NCI-H524 (cell line): ENCODE data around the gene FOXN1.
"Not testable (repeated sequence)": the region's sequence is repeated elsewhere in the genome, so short reads cannot be mapped to it uniquely, and the experiment has no call there.

Experiments used
- DNase-seq, 2 experiments: peaks; one replicate each; lab custom pipeline; 2025; lab: John Stamatoyannopoulos, UW

Gene FOXN1

DNA sequence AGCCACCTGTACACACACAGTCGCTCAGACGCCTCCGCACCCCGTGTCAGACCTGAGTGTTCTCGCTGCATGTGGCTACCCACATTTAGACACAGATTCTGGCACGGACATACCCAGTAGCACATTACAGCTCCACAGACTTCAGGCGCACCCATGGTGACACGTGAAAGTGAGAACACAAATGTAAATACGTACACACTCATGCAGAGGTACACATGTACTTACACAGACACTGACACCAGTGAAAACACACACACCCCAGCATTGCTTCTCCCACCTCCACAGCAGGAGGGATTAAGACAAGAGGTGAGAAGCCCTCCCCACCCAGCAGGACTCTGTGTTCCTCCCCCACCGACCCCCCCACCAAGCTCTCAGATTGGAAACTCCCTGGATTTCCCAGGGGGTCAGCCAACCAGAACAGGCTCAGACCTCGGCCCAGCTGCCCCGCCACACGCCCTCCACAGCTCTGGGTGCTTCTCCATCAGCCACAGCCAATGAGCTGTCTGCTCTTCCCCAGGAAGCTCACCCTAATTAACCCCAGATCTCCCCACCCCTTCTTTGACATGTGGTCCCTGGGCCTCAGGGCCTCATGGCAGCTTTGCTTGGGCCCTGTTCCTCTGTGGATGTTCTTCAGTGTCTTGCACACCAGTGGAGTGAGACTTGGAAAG is 5.3 kb upstream of the FOXN1 start:
- peak; percentile 100 for DNase-seq

DNA sequence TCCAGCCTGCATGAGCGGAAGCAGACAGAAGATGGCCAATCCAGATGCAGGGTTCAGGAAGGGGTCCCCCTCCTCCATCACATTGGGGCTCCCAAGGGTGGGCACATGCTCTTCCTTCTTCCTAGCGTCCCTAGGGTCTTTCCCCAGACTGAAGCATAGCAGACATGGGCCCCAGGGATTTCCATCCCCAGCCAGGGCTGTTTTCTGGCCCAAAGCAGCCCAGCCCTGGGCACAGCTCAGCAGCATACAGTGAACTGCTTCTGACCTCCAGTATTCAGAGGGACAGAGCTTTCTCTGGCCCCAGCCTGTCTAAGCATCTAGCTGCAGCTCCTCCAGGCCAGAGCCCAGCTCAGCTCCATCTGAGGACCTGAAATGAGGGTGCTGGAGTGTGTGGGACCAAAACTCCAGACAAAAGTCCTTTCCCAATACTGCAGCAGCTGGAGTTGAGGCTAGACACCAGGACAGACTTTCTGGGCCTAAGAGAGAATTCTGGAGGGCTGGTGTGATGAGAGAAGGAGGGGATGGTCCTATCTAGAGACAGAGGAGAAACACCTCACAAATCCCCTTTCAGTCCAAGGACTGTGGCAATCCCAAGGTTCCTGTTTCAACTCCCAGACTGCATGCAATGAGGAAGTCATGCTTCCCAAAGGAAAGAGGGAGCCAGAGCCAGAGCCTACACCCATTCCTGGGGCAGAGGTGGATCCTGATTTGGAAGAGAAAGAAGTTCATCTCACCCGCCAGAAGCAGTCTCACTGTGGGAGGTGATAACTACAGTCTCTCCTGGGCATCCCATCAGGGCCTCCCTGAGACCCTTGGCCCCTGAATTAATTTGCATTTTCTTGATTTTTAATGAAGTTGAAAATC is 4.5 kb upstream of the FOXN1 start:
- DNase-seq: peak; percentile 40 to 68

DNA sequence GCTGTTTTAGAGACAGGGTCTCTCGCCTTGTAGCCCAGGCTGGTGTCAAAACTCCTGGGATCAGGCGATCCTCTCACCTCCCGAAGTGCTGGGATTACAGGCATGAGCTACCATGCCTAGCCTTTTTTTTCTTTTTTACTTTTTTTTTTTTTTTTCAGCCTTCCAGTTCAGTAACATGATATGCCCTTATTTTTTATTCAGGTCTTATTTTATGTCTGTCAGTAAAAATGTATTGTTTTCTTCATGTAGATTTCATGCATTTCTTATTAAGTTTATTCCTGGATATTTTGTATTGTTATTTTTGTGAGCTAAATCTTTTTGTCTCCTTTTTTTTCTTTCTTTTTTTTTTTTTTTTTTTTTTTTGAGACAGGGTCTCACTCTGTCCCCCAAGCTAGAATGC is 2.7 kb upstream of the FOXN1 start:
- DNase-seq: no peak

DNA sequence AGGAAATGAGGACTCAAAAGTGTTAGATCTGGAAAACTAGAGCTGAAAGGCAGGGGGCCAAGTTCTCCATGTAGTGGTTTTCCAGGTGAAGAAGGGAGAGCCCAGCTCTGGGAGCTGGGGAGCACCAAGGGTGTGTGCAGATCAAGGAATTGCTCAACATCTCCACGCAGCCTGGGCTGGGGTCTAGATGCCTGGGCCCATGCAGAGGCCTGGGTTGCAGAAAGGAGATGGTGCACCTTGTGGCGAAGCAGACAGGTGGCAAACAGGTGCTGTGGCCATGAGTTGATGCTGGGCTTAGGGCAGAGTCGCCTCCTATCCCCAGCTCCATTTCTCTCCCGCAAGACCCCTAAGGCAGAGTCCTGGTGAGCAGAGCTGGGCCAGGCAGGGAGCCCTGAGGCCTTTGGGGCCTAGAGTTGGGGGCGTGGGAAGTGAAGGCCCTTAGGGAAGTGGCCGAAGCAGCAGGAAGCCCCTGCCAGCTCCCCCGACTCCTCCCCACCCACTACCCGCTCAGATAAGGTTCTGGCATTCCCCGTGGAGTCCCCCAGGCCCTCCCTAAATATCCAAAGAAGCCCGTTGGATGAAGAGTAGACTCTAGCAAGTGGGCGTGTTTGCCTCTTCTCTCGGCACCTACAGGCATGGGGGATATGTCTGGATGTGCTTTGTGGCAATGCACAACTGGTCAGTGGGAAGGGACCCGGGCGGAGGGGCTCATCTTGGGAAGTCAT is 777 bp downstream of the FOXN1 start:
- DNase-seq: peak; percentile 20 to 43

DNA sequence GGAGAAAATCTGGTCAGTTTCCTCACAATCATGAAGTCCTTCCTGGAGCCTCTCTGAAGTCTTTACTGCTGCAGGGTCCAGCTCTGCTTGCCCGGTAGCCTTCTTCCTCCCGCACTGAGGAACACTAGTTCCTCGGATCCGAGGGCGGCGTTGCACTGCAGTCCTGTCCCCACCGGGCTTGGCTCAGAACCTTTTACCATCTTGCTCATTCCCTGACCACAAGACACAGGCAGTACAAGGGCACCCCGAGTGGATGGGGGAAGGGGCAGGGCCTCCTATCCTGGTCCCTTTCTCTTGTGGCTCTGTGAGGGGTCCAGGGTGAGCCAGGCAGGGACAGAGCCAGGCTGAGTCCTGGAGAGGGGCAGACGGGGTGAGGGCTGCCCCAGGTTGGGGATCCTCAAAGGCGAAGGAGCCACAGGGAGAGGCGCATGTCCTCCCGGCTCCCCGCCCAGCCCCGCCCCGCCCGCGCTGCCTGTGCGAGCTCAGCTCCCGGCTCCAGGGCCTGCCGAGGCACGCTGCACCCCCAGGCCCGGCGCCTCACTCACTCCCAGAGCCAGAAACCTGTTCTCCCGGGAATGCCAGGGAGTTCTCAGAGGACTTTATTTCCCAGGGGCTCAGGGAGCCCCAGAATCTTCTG is 1.5 kb downstream of the FOXN1 start:
- DNase-seq: no peak

DNA sequence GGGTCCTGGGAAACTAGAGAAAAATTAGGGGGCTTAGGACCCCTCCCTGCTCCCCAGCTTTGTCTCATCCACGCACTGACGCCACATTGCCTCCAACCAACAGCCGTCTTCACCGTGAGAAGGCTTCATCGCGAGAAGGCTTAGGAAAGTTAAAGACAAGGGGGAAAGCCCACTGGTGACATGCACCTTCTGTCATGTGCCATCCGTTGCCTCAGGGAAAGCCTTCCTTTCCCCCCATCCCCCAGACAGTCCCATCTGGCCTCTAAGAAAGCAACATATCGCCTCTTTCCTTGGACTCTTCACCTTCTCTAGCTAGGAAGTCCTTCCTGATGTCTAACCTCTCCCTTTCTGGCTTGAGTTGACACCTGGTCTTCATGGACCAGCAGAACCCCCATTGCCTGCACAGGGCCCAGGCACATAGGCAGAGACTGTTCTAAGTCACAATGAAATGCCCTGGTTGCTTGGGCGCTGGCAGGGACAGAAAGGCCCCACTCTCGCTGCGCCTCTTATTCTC is 2.1 kb downstream of the FOXN1 start:
- DNase-seq: peak; percentile 94 to 97

DNA sequence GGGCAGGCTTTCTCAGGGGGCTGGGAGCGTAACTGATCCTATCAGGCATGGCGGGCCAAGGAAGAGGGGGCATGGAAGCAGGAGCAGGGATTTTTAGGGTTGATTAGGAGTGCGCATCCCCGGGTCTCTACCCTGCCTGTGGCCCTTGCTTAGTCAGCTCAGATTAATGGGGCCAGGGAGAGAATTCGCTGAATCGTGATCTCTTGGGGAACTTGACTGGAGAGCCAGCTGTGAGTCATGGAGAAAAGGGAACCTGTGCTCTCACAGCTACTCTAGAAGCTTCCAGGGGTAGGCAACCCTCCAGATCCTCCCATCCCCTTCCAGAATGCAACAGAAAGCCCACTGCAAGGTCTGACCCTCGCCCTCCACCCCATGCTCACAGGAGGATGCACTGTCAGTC is 3.6 kb downstream of the FOXN1 start:
- peak in 1 of 2 experiments; percentile 45 for DNase-seq

DNA sequence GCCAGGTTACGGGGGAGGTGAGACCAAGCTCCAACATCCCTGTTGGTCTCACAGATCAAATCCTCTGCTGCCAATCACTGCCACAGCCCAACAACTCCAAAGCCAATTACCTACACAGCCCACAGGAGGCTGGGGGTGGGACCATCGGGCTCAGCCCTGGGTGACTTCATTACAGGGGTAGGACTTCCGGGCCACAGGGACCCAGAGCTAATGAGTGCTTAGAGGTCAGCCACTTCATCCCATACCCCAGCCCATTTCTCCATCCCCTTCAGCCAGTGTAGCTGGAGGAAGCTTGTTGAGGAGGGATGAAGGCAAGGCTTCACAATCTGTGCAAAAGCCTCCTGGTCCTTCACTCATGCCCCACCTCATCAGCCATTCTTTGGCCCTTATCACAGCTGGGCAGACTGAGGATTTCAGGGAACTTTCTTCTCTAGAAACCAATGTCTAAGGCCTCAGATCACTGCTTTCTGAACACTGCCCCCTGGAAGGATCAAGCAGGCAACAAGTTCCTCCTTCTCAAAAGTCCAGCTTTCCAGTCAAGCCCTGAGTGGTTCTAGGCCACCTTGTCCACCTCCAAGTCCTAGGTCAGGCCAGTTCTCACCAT is 5.8 kb downstream of the FOXN1 start:
- peak; percentile 85 to 86 for DNase-seq

DNA sequence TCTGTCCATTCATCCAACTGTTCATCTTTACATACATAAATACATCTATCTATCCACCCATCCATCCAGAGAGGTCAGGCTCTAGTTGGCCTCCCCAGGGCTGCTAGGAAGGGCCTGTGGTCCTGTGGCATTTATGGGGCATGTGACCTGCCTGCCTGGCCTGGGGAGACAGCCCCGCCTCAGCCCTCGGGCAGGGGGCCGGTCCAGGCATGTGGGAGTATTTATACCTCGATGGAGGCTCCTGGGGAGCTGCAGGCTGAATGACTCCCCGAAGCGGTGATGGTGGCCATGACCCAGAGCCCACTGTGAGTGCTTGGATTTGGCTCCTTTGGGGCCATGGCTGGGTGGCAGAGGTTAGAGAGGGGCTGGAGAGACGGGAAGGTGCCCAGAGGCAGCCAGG is 7.3 kb downstream of the FOXN1 start:
- no peak for DNase-seq

DNA sequence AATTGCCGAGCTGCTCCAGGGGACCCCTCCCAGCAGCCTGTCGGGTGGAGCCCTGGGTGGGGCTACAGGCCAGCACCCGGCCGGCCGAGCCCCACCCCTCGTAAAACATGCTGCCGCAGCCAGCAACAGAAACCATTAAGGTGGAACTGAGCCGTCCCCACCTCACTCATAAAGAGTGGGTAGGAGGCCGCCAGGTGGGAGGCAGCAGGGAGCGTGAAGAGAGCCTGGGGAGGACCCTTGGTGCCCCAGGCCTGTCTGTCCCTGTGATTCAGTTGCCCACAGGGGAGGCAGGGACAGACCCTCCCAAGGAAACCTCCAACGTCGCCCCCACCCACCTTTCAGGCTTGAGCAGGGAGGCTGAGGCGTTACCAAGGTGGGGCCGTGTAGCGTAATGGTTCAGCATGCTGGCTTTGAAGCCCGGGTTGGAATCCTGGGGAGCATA is 8.4 kb downstream of the FOXN1 start:
- no peak for DNase-seq

DNA sequence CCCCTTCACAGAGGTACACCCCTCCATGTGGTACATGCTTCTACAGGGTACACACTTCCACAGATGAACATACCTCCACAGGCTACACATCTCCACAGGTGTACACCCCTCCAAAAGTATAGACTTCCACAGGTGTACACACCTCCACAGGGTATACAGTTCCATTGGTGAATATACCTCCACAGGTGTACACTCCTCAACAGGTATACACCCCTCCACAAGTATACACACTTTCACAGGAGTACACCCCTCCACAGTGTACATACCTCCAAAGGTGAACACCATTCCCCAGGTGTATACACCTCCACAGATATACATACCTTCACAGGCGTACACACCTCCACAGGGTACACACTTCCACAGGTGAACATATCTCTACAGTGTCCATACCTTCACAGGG is 9.4 kb downstream of the FOXN1 start:
- DNase-seq: no peak

DNA sequence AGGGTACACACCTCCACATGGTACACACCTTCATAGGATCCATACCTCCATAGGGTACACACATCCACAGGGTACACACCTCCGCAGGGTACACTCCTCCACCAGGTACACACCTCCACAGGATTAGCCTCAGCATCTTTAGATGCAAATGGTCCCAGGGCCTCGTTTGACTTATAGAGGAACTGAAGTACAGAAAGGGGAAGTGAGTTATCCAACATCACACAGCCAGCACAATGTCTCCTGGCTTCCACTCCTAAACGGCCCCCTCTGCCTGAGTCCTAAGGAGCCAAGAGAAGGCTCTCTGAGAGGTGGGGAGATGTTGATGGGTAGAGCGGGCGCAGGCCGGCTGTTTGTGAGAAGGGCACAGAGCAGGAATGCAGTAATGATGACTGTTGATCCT is 12.0 kb downstream of the FOXN1 start:
- no peak for DNase-seq

DNA sequence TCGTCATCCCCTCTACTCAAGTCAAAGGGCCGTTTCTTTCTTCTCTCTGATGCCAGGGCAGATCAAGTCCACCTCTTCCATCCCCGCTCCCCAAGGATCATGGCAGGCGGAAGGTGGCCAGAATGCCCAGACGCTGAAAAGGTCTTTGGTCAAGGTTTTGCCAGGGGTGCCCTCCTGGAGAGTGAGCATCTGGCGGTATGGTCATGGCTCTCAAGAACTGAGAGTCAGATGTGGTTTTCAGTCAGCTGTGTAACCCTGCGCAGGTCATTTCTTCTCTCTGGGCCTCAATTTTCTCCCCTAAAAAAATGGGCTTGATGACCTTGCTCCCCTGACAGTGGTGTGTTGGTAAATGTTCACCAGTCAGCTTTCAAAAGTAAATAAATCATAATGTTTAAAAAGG is 12.4 kb downstream of the FOXN1 start:
- DNase-seq: no peak

DNA sequence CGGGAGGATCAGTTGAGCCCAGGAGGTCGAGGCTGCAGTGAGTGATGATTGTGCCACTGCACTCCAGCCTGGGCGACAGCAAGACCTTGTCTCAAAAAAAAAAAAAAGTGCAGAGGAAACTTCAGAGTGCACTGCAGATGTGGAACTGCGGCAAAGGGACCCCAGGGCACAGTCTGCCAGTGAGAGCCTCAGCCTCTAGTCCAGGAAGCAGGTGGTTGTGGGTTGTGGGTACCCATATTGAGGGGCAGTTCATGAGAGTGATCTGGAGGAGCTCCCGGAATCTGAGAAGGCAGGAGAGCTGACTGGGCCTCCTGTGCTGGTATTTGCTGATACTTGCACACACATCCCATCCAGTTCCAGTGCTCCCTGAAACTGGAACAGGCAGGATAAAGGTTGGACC is 13.1 kb downstream of the FOXN1 start:
- no peak for DNase-seq

DNA sequence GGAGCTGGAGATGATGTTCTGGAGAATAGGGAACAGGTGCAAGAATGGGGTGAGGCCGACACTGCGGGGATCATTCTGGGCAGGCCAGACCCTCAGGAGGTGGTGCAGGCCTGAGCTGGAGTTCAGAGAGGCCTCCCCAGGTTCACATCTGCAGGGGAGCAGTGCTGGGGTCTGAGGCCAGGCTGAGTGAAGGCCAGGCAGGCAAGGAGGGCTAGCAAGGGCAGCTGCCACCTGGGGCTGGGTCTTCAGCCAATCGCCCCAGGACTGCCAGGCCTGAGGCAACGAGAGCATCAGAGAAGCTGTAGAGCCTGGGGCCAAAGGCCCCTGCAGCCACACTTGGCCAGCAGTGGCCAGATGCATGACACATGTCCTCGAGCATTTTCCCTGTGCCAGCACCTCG is 14.5 kb downstream of the FOXN1 start:
- DNase-seq: no peak

DNA sequence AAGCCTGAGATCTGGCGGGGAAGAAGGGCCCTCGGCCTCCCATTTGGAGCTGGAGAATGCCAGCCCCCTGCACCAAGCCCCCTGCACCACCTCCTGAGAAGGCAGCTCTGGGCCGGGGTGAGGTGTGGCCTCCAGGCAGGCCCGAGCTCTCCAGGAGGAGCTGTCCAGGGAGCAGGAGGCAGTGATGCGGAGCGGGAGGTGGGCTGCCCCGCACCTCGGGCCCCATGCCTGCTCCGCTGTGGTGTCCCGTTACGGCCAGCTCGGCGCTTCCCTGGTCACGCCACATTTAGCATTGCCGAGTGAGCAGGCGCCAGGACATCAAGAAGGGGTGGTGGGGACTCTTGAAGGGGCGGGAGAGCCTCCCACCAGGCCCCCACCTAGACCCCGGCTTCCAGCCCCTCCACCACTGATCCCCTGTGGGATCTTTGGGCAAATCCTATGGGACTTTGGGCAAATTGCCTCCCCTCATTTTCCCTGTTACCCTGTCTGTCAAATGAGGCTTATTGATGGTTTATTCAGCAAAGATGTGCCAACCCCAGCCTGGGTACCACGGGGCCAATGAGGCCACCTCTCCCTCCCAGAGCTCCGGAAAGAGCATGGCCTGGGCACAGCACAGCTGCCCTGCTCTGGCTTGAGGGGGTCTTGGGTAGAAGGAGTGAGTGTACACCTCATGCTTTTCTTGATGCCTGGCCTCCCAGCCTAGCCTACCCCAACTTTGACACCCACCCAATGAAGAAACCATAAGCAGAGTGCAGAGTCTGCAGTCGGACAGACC is 15.3 kb downstream of the FOXN1 start:
- DNase-seq: no peak

DNA sequence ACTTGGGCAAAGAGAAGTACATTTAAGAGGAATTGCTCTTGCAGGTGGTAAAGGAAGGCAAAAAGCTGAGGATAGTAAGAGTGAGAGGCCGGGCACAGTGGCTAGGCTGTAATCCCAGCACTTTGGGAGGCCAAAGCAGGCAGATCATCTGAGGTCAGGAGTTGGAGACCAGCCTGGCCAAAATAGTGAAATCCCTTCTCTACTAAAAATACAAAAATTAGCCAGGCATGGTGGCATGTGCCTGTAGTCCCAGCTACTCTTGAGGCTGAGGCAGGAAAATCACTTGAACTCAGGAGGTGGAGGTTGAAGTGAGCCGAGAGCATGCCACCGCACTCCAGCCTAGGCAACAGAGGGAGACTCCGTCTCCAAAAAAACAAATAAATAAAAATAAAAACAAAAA is 16.1 kb downstream of the FOXN1 start:
- DNase-seq: not testable (repeated sequence)

DNA sequence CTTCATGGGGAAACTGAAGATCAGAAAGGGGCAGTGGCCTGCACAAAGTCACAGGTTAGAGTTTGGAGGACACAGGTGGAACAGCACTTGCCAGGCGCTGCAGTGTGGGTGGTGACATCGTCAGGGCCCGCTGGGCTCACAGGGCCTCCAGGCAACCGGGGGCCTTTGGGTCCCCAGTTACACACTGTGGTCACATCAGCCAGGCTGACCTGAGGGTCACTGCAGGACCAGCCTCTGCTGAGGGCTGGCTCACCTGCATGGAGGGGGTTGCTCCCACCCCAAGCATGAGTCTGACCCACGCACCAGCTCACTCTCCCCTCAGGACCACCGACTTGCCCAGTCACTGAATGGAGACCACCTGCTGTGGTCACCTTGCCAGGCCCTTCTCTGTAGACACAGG is 17.0 kb downstream of the FOXN1 start:
- DNase-seq: no peak

DNA sequence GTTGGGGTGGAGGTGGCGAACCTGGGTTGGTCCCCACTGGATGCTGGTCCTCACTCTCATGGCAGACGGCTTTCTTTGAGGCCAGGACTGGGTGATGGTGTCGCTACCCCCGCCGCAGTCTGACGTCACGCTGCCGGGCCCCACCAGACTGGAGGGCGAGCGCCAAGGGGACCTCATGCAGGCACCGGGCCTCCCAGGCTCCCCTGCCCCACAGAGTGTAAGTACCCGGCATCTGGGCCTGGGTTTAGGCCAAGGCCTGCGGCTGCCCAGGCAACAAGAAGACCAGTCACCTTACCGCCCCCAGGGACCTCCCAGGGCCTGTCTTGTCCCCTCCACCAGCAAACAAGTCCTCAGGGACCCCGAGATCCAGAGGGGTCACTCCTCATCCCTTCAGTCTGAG is 17.7 kb downstream of the FOXN1 start:
- no peak for DNase-seq

DNA sequence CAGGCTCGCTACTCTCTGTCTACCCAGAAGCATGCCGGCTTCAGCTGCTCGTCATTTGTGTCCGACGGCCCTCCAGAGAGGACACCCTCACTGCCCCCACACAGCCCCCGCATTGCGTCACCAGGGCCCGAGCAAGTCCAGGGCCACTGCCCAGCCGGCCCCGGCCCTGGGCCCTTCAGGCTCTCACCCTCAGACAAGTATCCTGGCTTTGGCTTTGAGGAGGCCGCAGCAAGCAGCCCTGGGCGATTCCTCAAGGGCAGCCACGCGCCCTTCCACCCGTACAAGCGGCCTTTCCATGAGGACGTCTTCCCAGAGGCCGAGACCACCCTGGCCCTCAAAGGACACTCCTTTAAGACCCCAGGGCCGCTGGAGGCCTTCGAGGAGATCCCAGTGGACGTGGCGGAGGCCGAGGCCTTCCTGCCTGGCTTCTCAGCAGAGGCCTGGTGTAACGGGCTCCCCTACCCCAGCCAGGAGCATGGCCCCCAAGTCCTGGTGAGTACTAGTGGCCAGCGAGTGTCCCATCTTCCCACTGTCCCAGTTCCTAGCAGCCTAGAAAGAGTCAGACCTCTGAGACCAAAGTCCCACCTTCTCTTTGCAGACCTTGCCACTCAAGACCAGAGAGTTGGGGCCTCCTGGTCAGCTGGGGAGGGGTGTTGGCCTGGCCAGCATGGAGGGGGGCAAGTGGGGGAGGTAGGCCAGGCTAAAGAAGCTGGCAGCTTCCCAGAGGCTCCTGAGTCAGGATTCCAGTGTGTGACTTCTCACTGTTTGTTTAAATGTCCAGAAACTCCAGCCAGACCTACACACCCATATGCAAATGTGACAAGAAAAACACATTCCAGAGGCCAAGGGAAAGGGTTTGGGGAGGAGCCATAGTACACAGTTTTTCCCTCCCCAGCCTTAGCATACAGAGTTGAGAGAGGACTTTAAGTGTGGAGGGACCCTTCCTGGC is 18.6 kb downstream of the FOXN1 start:
- no peak for DNase-seq
